ENCODE data around the gene ZNF217. TPM values are rescaled to one million over a fixed set of nuclear protein-coding genes. Genes with fewer than 3 reads are reported as not detected.
"Not testable (repeated sequence)": the region's sequence is repeated elsewhere in the genome, so short reads cannot be mapped to it uniquely, and the experiment has no call there.

ZNF217 gene
- total RNA-seq, 1 donor from 2014 or later, result 57.9 TPM

DNA sequence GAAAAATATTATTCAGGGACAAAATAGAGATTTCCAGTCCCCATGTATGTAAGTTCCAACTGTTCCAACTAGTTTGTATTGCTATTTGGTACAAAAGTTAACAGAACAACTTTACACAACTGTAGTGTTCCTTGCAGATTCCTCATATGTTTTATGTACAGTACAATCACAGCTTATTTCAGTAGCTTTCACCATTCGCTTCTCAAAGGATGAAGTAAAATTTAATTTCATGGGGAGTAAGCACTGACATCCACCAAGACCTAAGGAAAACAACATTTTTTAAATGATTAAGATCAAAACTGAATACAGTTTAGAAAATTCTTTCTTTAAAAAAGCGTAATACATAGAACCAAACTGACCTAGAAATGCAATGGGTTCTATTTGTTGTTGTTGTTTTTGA lies 24.6 kb downstream of the ZNF217 start:
- Histone ChIP-seq H3K36me3 (ENCODE audit: insufficient read depth, low read length) (peaks cover 40% of the 10 kb centered on the region), H3K27ac (ENCODE audit: low read depth, low read length) (no peak overlapping the region), H3K4me1 (ENCODE audit: insufficient read depth, low read length) (no peaks in the 10 kb centered on the region), H3K9me3 (ENCODE audit: insufficient read depth, low read depth, low read length) (no peaks in the 10 kb centered on the region), H3K4me3 (ENCODE audit: insufficient read depth, low read depth, low read length) (no peak overlapping the region), H2AFZ (ENCODE audit: low read depth, low read length) (no peak overlapping the region), H4K20me1 (ENCODE audit: insufficient read depth, low read length) (peaks cover 70% of the 10 kb centered on the region), H3K79me2 (ENCODE audit: insufficient read depth, low read length) (peaks cover 63% of the 10 kb centered on the region), H3K27me3 (ENCODE audit: insufficient read depth, low read length) (no peaks in the 10 kb centered on the region), H3K9ac (ENCODE audit: low read length) (no peak overlapping the region), H3K4me2 (ENCODE audit: low read length) (no peak overlapping the region)
- Mint-ChIP-seq H3K4me1 (ENCODE audit: low read depth, unreplicated experiment) (no peaks in the 10 kb centered on the region), H3K27ac (ENCODE audit: unreplicated experiment) (no peak overlapping the region), H3K9me3 (ENCODE audit: unreplicated experiment) (no peaks in the 10 kb centered on the region), H3K4me3 (ENCODE audit: unreplicated experiment) (no peak overlapping the region), H3K27me3 (ENCODE audit: low read depth, unreplicated experiment) (no peaks in the 10 kb centered on the region), H3K36me3 (ENCODE audit: low read depth, unreplicated experiment) (peaks cover 13% of the 10 kb centered on the region)
- DNase-seq (ENCODE audit: low read depth) (no peak), FAIRE-seq (no peak)
- no peak for TF ChIP-seq EZH2 (IDR thresholded peaks at IDR 0.05; ENCODE audit: insufficient read depth, low read length)
- TF ChIP-seq, protein P1, sequence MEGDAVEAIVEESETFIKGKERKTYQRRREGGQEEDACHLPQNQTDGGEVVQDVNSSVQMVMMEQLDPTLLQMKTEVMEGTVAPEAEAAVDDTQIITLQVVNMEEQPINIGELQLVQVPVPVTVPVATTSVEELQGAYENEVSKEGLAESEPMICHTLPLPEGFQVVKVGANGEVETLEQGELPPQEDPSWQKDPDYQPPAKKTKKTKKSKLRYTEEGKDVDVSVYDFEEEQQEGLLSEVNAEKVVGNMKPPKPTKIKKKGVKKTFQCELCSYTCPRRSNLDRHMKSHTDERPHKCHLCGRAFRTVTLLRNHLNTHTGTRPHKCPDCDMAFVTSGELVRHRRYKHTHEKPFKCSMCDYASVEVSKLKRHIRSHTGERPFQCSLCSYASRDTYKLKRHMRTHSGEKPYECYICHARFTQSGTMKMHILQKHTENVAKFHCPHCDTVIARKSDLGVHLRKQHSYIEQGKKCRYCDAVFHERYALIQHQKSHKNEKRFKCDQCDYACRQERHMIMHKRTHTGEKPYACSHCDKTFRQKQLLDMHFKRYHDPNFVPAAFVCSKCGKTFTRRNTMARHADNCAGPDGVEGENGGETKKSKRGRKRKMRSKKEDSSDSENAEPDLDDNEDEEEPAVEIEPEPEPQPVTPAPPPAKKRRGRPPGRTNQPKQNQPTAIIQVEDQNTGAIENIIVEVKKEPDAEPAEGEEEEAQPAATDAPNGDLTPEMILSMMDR (IDR thresholded peaks at IDR 0.05; ENCODE audit: insufficient read depth, low read depth, low read length), result no peak

DNA sequence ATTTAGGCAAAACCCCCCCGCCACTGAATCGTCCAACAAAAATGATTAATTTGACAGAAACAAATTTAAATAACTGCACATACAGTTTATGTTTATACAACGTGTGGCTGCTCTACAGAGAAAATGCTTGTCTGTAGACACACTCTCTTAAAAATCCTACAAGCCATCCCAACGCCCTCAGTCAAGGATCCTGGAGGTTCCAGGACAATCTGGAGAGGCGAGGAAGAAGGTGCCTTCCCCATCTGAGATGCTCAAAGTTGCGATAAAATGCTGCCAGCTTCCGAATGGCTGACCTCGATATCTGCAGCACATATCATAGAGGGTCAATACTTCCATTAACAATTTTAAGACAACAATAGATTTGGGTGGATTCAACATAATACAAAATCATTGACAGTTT lies 25.3 kb downstream of the ZNF217 start:
- no peak overlapping the region for H3K4me3 Mint-ChIP-seq (ENCODE audit: unreplicated experiment)
- Histone ChIP-seq H3K9me3 (ENCODE audit: insufficient read depth, low read depth, low read length) (no peaks in the 10 kb centered on the region), H3K4me1 (ENCODE audit: insufficient read depth, low read length) (no peaks in the 10 kb centered on the region), H3K27ac (ENCODE audit: low read depth, low read length) (no peak overlapping the region), H3K4me3 (ENCODE audit: insufficient read depth, low read depth, low read length) (no peak overlapping the region), H3K27me3 (ENCODE audit: insufficient read depth, low read length) (no peaks in the 10 kb centered on the region), H2AFZ (ENCODE audit: low read depth, low read length) (no peak overlapping the region), H3K9ac (ENCODE audit: low read length) (no peak overlapping the region), H3K36me3 (ENCODE audit: insufficient read depth, low read length) (peaks cover 39% of the 10 kb centered on the region), H3K79me2 (ENCODE audit: insufficient read depth, low read length) (peaks cover 57% of the 10 kb centered on the region), H3K4me2 (ENCODE audit: low read length) (no peak overlapping the region), H4K20me1 (ENCODE audit: insufficient read depth, low read length) (peaks cover 64% of the 10 kb centered on the region)
- H3K27me3 Mint-ChIP-seq (ENCODE audit: low read depth, unreplicated experiment), result no peaks in the 10 kb centered on the region
- DNase-seq (ENCODE audit: low read depth), result no peak
- no peak overlapping the region for H3K27ac Mint-ChIP-seq (ENCODE audit: unreplicated experiment)
- FAIRE-seq, result no peak
- TF ChIP-seq EZH2 (IDR thresholded peaks at IDR 0.05; ENCODE audit: insufficient read depth, low read length), result no peak
- TF ChIP-seq, protein P1 (IDR thresholded peaks at IDR 0.05; ENCODE audit: insufficient read depth, low read depth, low read length), result no peak
- no peaks in the 10 kb centered on the region for H3K4me1 Mint-ChIP-seq (ENCODE audit: low read depth, unreplicated experiment)
- H3K9me3 Mint-ChIP-seq (ENCODE audit: unreplicated experiment), result no peaks in the 10 kb centered on the region
- peaks cover 16% of the 10 kb centered on the region for H3K36me3 Mint-ChIP-seq (ENCODE audit: low read depth, unreplicated experiment)

DNA sequence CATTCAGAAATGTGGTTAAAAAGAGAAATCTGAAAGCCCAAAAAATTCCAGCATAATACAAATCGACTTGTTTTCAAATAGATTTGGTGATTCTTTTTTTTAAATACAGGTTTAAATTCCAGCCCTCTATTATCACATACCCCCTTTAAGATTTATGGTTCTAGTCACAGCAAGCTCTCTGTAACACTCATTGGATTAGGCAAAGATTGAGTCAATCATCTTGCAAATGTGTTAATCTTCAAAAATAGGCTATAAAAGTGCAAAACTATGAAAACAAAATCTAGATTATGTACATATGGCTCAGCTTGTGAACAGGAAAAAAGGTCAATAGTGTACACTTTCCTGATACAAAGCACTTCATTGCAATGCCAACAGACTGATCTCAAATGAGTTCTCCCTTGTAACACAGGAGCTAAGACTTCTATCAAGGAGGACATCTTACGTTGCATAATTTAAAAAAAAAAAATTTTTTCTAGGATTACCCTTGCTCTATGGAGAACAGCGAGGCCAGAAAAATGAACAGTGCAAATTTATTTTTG lies 26.2 kb downstream of the ZNF217 start:
- no peak for TF ChIP-seq EZH2 (IDR thresholded peaks at IDR 0.05; ENCODE audit: insufficient read depth, low read length)
- TF ChIP-seq, protein P1 (IDR thresholded peaks at IDR 0.05; ENCODE audit: insufficient read depth, low read depth, low read length), result no peak
- no peak overlapping the region for H3K4me3 Mint-ChIP-seq (ENCODE audit: unreplicated experiment)
- peaks cover 16% of the 10 kb centered on the region for H3K36me3 Mint-ChIP-seq (ENCODE audit: low read depth, unreplicated experiment)
- Histone ChIP-seq H2AFZ (ENCODE audit: low read depth, low read length) (no peak overlapping the region), H3K27ac (ENCODE audit: low read depth, low read length) (no peak overlapping the region), H3K9ac (ENCODE audit: low read length) (no peak overlapping the region), H3K4me2 (ENCODE audit: low read length) (no peak overlapping the region), H3K4me1 (ENCODE audit: insufficient read depth, low read length) (no peaks in the 10 kb centered on the region), H3K27me3 (ENCODE audit: insufficient read depth, low read length) (no peaks in the 10 kb centered on the region), H3K4me3 (ENCODE audit: insufficient read depth, low read depth, low read length) (no peak overlapping the region), H4K20me1 (ENCODE audit: insufficient read depth, low read length) (peaks cover 56% of the 10 kb centered on the region), H3K9me3 (ENCODE audit: insufficient read depth, low read depth, low read length) (no peaks in the 10 kb centered on the region), H3K79me2 (ENCODE audit: insufficient read depth, low read length) (peaks cover 48% of the 10 kb centered on the region), H3K36me3 (ENCODE audit: insufficient read depth, low read length) (peaks cover 33% of the 10 kb centered on the region)
- no peak for FAIRE-seq
- H3K27ac Mint-ChIP-seq (ENCODE audit: unreplicated experiment), result no peak overlapping the region
- no peaks in the 10 kb centered on the region for H3K27me3 Mint-ChIP-seq (ENCODE audit: low read depth, unreplicated experiment)
- no peak for DNase-seq (ENCODE audit: low read depth)
- no peaks in the 10 kb centered on the region for H3K4me1 Mint-ChIP-seq (ENCODE audit: low read depth, unreplicated experiment)
- H3K9me3 Mint-ChIP-seq (ENCODE audit: unreplicated experiment), result no peaks in the 10 kb centered on the region

DNA sequence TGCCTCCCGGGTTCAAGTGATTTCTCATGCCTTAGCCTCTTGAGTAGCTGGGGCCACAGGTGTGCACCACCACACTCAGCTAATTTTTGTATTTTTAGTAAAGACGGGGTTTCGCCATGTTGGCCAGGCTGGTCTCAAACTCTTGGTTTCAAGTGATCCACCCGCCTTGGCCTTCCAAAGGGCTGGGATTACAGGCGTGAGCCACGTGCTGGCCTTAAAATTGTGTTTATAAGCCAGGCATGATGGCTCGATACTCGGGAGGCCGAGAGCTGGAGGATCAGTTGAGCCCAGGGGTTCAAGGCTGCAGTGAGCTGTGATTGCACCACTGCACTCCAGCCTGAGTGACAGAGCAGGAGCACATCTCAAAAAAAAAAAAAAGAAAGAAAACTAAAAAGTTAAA lies 27.0 kb downstream of the ZNF217 start:
- peaks cover 31% of the 10 kb centered on the region for H3K36me3 ChIP-seq (ENCODE audit: insufficient read depth, low read length)
- H3K9me3 Mint-ChIP-seq (ENCODE audit: unreplicated experiment); DNase-seq (ENCODE audit: low read depth): not testable (repeated sequence)

More for the DNA sequence above, 27.0 kb downstream of the ZNF217 start:
- H3K9me3 ChIP-seq (ENCODE audit: insufficient read depth, low read depth, low read length); H2AFZ ChIP-seq (ENCODE audit: low read depth, low read length); H3K4me1 ChIP-seq (ENCODE audit: insufficient read depth, low read length); FAIRE-seq; H3K27ac Mint-ChIP-seq (ENCODE audit: unreplicated experiment); H3K4me2 ChIP-seq (ENCODE audit: low read length); H3K4me3 Mint-ChIP-seq (ENCODE audit: unreplicated experiment); H3K27me3 ChIP-seq (ENCODE audit: insufficient read depth, low read length); H3K4me3 ChIP-seq (ENCODE audit: insufficient read depth, low read depth, low read length); H3K27ac ChIP-seq (ENCODE audit: low read depth, low read length); H3K9ac ChIP-seq (ENCODE audit: low read length); H3K27me3 Mint-ChIP-seq (ENCODE audit: low read depth, unreplicated experiment); H3K4me1 Mint-ChIP-seq (ENCODE audit: low read depth, unreplicated experiment): not testable (repeated sequence)
- peaks cover 16% of the 10 kb centered on the region for H3K36me3 Mint-ChIP-seq (ENCODE audit: low read depth, unreplicated experiment)
- H3K79me2 ChIP-seq (ENCODE audit: insufficient read depth, low read length), result peaks cover 39% of the 10 kb centered on the region
- H4K20me1 ChIP-seq (ENCODE audit: insufficient read depth, low read length), result peaks cover 47% of the 10 kb centered on the region

Measured in astrocyte (in vitro differentiated cells and primary cell).